Measurements from ENCODE around the gene EFCAB12. TPM values are rescaled to one million over a fixed set of nuclear protein-coding genes. Genes with fewer than 3 reads are reported as not detected.

EFCAB12 gene
- total RNA-seq, 2 experiments from 2014 or later, result 0.69 TPM

- Mint-ChIP-seq H3K9me3 (peaks cover 7% of the 10 kb centered on the region), H3K4me1 (peaks cover 32% of the 10 kb centered on the region), H3K4me3 (no peak overlapping the region), H3K36me3 (ENCODE audit: low read depth) (peaks cover 9% of the 10 kb centered on the region), H3K27me3 (peaks cover 5% of the 10 kb centered on the region), H3K27ac (no peak overlapping the region)
- no peak for DNase-seq
- POLR2A ChIA-PET, result interaction anchor here (0.6 kb wide), 1 partner anchor 325 kb away, joined by 4 read pairs; no protein-coding TSS in a partner anchor
- CTCF ChIA-PET, result interaction anchor here (0.5 to 3.5 kb wide), 4 partner anchors 15 to 1800 kb away, joined by 3 to 20 read pairs (median 6); partner anchors contain the start of genes IFT122 and MBD4
Measured at GRCh38 chr3:129425619-129426018, 2.8 kb downstream of the EFCAB12 start.

GRCh38 chr3:129425213-129425612 lies 3.2 kb downstream of the EFCAB12 start:
- Mint-ChIP-seq H3K4me1 (peaks cover 32% of the 10 kb centered on the region), H3K36me3 (ENCODE audit: low read depth) (peaks cover 7% of the 10 kb centered on the region), H3K27ac (no peak overlapping the region), H3K4me3 (no peak overlapping the region), H3K27me3 (peaks cover 5% of the 10 kb centered on the region), H3K9me3 (peaks cover 7% of the 10 kb centered on the region)
- ChIA-PET CTCF (interaction anchor here (0.5 to 3.5 kb wide), 4 partner anchors 15 to 1800 kb away, joined by 3 to 20 read pairs (median 6); partner anchors contain the start of genes IFT122 and MBD4), POLR2A (interaction anchor here (0.6 kb wide), 1 partner anchor 325 kb away, joined by 4 read pairs; no protein-coding TSS in a partner anchor)
- DNase-seq, result no peak

GRCh38 chr3:129424185-129424841 lies 4.1 kb downstream of the EFCAB12 start:
- no peak overlapping the region for H3K27ac Mint-ChIP-seq
- POLR2A ChIA-PET, result interaction anchor here (0.6 kb wide), 1 partner anchor 605 kb away, joined by 3 read pairs; no protein-coding TSS in a partner anchor
- H3K36me3 Mint-ChIP-seq (ENCODE audit: low read depth), result peaks cover 4% of the 10 kb centered on the region
- H3K27me3 Mint-ChIP-seq, result peaks cover 5% of the 10 kb centered on the region
- H3K4me1 Mint-ChIP-seq, result peaks cover 24% of the 10 kb centered on the region
- no peak for DNase-seq
- CTCF ChIA-PET, result interaction anchor here (1.3 kb wide), 1 partner anchor 21 kb away, joined by 3 read pairs; no protein-coding TSS in a partner anchor
- H3K9me3 Mint-ChIP-seq, result peaks cover 7% of the 10 kb centered on the region
- H3K4me3 Mint-ChIP-seq, result no peak overlapping the region

- Mint-ChIP-seq H3K27ac (no peak overlapping the region), H3K36me3 (ENCODE audit: low read depth) (no peaks in the 10 kb centered on the region), H3K4me1 (peaks cover 10% of the 10 kb centered on the region), H3K4me3 (no peak overlapping the region), H3K9me3 (peaks cover 7% of the 10 kb centered on the region), H3K27me3 (peaks cover 5% of the 10 kb centered on the region)
- POLR2A ChIA-PET, result no interaction called here
- no peak for DNase-seq
- CTCF ChIA-PET, result interaction anchor here (1.3 kb wide), 2 partner anchors 20 to 21 kb away, joined by 3 read pairs; no protein-coding TSS in a partner anchor
Measured at GRCh38 chr3:129422897-129423296, 5.5 kb downstream of the EFCAB12 start.

GRCh38 chr3:129421988-129422745 lies 6.3 kb downstream of the EFCAB12 start:
- Mint-ChIP-seq H3K9me3 (peaks cover 7% of the 10 kb centered on the region), H3K4me1 (peaks cover 6% of the 10 kb centered on the region), H3K27me3 (peaks cover 1% of the 10 kb centered on the region), H3K36me3 (ENCODE audit: low read depth) (no peaks in the 10 kb centered on the region), H3K27ac (no peak overlapping the region), H3K4me3 (no peak overlapping the region)
- no peak for DNase-seq
- ChIA-PET CTCF (interaction anchor here (1.3 kb wide), 1 partner anchor 21 kb away, joined by 3 read pairs; no protein-coding TSS in a partner anchor), POLR2A (no interaction called here)

- DNase-seq, result no peak
- CTCF ChIA-PET, result no interaction called here
- Mint-ChIP-seq H3K36me3 (ENCODE audit: low read depth) (no peaks in the 10 kb centered on the region), H3K9me3 (peaks cover 7% of the 10 kb centered on the region), H3K4me3 (no peak overlapping the region), H3K4me1 (peaks cover 6% of the 10 kb centered on the region), H3K27ac (no peak overlapping the region), H3K27me3 (no peaks in the 10 kb centered on the region)
- POLR2A ChIA-PET, result no interaction called here
Measured at GRCh38 chr3:129421236-129421883, 7.1 kb downstream of the EFCAB12 start.

GRCh38 chr3:129419476-129419875 lies 9.0 kb downstream of the EFCAB12 start:
- Mint-ChIP-seq H3K9me3 (peaks cover 6% of the 10 kb centered on the region), H3K4me3 (no peak overlapping the region), H3K27me3 (no peaks in the 10 kb centered on the region), H3K36me3 (ENCODE audit: low read depth) (no peaks in the 10 kb centered on the region), H3K4me1 (peaks cover 5% of the 10 kb centered on the region), H3K27ac (no peak overlapping the region)
- POLR2A ChIA-PET, result no interaction called here
- no peak for DNase-seq
- CTCF ChIA-PET, result interaction anchor here (0.8 to 1.0 kb wide), 2 partner anchors 10 to 20 kb away, joined by 3 to 4 read pairs; no protein-coding TSS in a partner anchor

- no peak for DNase-seq
- Mint-ChIP-seq H3K36me3 (ENCODE audit: low read depth) (no peaks in the 10 kb centered on the region), H3K4me3 (no peak overlapping the region), H3K27me3 (no peaks in the 10 kb centered on the region), H3K9me3 (peaks cover 2% of the 10 kb centered on the region), H3K4me1 (no peaks in the 10 kb centered on the region), H3K27ac (no peak overlapping the region)
- CTCF ChIA-PET, result interaction anchor here (0.8 to 1.3 kb wide), 3 partner anchors 11 to 102 kb away, joined by 3 read pairs; a partner anchor contains a TSS
- POLR2A ChIA-PET, result interaction anchor here (1.4 kb wide), 1 partner anchor 22 kb away, joined by 3 read pairs; the partner anchor contains the start of genes IFT122 and MBD4
Measured at GRCh38 chr3:129418041-129418973, 10.1 kb downstream of the EFCAB12 start.

- H3K36me3 Mint-ChIP-seq (ENCODE audit: low read depth), result no peaks in the 10 kb centered on the region
- peaks cover 2% of the 10 kb centered on the region for H3K9me3 Mint-ChIP-seq
- H3K27me3 Mint-ChIP-seq, result no peaks in the 10 kb centered on the region
- no peaks in the 10 kb centered on the region for H3K4me1 Mint-ChIP-seq
- no peak overlapping the region for H3K27ac Mint-ChIP-seq
- H3K4me3 Mint-ChIP-seq, result no peak overlapping the region
- ChIA-PET CTCF (interaction anchor here (0.8 to 1.3 kb wide), 2 partner anchors 13 to 101 kb away, joined by 3 read pairs; a partner anchor contains a TSS), POLR2A (interaction anchor here (1.4 kb wide), 1 partner anchor 23 kb away, joined by 3 read pairs; the partner anchor contains the start of genes IFT122 and MBD4)
- no peak for DNase-seq
Measured at GRCh38 chr3:129417326-129417725, 11.1 kb downstream of the EFCAB12 start.

GRCh38 chr3:129416415-129416814 lies 12.0 kb downstream of the EFCAB12 start:
- Mint-ChIP-seq H3K27me3 (no peaks in the 10 kb centered on the region), H3K4me3 (no peak overlapping the region), H3K9me3 (peaks cover 2% of the 10 kb centered on the region), H3K4me1 (no peaks in the 10 kb centered on the region), H3K36me3 (ENCODE audit: low read depth) (no peaks in the 10 kb centered on the region), H3K27ac (no peak overlapping the region)
- no peak for DNase-seq
- POLR2A ChIA-PET, result no interaction called here
- CTCF ChIA-PET, result interaction anchor here (1.0 to 5.3 kb wide), 2 partner anchors 16 to 19 kb away, joined by 3 to 25 read pairs; no protein-coding TSS in a partner anchor

- POLR2A ChIA-PET, result no interaction called here
- CTCF ChIA-PET, result interaction anchor here (1.0 to 5.3 kb wide), 2 partner anchors 15 to 19 kb away, joined by 3 to 25 read pairs; no protein-coding TSS in a partner anchor
- Mint-ChIP-seq H3K9me3 (peaks cover under 1% of the 10 kb centered on the region), H3K27ac (no peak overlapping the region), H3K4me1 (no peaks in the 10 kb centered on the region), H3K4me3 (no peak overlapping the region), H3K36me3 (ENCODE audit: low read depth) (no peaks in the 10 kb centered on the region), H3K27me3 (no peaks in the 10 kb centered on the region)
- no peak for DNase-seq
Measured at GRCh38 chr3:129415830-129416229, 12.6 kb downstream of the EFCAB12 start.

Measured in activated CD4-positive, alpha-beta T cell treated with anti-CD3 and anti-CD28 coated beads, Interleukin-2, amount 10 ng/mL, durations not matched to agents 7 days and 5 days (primary cell).